Measurements from ENCODE around the gene CDH13. TPM values are rescaled to one million over a fixed set of nuclear protein-coding genes. Genes with fewer than 3 reads are reported as not detected.
A peak's percentile ranks its signal among the peaks of the same experiment; 100 is the strongest.

Gene CDH13
- polyA plus RNA-seq, 10 donors: 32.5 to 56.9 (median 47.0) TPM

DNA sequence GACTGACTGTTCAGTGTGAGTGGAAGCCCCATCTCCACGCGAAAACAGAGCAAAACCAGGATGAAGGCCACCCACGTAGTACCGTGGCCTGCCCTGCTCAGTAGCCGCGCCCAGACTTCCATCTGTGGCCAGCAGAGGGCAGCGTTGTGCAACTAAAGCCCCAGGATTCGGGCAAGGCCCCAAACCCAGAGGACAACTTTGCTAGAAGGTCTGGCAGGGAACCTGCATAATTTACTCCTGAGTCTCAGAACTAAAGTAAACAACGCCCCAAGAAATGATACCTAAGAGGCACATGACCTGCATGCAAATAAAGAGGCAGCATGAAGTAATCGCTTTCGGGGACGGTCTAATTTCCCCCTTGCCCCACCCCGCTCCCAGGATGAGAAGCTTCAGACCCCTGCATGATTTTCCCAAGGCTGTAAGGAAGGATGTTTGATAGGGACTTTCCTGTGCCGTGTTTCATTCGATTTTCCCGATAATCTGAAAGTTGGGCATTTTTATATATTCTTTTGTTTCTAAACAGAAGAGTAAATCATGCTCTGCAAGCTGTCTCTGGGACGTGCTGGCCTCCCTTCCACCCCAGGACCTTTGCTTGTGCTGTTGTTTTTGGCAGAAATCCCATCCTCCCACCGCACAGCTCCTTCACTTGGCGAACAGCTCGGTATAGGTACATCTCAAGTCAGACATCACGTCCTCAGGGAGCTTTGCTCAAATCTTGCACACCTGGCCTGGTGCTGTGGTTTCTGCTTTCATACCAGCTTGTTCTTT is 1199.6 kb downstream of the CDH13 start:
- peak; percentile 77 to 89 (median 86) for DNase-seq

DNA sequence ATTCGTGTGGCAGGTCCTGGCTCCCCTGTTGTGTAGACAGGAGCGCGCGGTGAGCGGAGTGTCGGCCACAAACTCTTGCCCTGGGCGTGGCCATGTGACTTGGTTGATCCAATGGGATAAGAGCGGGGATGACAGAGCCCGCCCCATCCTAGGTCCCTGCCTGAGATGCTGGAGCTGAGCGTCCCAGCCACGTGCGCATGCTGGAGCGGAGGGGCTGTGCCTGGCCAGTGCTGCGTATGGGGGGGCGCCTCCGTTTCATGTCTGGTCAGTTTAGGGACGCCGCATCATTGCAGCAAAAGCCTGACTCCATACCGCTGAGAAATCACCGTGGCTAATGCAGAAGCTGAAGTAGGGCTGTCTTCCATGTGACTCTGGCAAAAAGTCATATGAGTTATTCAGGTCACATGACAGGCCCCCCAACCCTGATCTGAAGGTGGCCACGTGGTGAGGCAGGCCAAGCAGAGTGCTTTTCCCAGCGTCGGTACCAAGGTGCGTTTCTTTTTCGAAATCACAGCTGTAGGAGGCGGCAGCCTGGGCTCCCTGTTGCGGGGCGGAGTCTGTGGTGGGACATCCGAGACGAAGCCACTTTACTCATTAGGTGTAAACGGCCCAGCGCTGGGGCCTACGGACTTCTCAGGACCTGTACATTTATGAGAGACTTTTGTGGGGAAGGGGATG is 1203.5 kb downstream of the CDH13 start:
- no peak for DNase-seq

DNA sequence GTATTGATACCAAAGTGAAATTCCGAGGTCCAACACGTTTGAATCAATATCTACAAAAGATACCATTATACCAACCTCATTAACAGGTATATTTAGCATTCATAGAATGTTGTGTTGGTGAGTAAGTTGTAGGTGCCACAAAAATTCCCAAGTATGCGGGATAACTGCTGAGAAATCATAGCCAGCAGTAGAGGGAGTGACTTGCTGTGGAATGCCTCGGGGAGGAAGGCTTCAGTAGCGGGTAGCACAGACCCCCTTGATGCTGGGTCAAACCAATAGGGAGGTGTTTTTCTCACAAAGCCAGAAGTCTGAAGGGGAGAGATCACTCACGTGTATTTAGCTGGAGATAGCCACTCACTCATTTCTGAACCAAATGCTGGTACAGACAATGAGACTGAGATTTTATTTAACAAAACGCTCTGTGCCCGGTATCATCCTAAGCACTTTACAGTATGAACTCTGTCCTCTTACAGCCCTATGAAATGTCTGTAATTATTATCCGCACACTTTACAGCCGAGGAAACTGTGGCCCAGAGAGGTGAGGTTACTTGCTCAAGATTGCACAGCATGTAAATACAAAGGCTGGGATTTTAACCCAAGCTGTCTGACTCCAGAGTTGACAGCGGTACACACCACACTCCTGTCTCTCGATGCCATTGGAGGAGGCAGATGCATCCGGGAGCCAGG is 1204.1 kb downstream of the CDH13 start:
- DNase-seq: no peak

DNA sequence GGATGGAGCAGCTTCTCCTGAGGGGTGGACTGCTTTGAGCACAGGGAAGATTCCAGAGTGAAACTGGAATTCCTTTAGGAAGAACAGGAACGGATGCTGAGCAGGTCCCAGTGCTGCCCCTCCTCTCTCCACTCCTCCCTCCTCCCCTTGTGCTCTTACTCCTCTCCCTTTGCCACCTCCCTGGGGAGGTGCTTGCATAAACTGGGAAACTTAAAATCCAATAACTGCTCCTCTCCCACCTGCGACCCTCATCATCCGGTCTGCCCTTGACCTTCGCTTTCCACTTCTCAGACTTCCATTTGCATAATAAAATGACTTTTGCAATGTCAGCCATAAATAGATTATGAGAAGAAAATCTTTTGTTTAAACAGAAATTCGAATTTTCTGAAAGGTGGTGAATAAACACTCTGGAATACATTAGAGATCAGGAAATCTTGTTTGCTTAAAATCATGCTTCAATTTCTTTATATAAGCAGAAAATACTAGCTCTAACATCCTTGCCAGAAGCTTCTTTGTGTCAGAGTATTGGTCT is 1204.8 kb downstream of the CDH13 start:
- no peak for DNase-seq

DNA sequence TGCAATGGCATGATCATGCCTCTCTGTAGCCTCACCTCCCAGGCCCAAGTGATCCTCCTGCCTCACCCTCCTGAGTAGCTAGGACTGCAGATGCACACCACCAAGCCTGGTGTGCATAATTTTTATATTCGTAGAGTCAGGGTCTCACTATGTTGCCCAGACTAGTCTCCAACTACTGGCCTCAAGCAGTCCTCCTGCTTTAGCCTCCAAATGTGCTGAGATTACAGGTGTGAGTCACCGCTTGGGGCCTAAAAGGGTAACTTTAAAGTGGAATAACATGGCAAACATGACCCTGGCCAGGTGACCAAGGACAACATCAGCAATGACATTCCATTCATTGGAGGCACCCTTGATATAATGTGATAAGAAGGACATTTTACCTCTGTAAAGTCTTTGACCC is 1207.2 kb downstream of the CDH13 start:
- no peak for DNase-seq

DNA sequence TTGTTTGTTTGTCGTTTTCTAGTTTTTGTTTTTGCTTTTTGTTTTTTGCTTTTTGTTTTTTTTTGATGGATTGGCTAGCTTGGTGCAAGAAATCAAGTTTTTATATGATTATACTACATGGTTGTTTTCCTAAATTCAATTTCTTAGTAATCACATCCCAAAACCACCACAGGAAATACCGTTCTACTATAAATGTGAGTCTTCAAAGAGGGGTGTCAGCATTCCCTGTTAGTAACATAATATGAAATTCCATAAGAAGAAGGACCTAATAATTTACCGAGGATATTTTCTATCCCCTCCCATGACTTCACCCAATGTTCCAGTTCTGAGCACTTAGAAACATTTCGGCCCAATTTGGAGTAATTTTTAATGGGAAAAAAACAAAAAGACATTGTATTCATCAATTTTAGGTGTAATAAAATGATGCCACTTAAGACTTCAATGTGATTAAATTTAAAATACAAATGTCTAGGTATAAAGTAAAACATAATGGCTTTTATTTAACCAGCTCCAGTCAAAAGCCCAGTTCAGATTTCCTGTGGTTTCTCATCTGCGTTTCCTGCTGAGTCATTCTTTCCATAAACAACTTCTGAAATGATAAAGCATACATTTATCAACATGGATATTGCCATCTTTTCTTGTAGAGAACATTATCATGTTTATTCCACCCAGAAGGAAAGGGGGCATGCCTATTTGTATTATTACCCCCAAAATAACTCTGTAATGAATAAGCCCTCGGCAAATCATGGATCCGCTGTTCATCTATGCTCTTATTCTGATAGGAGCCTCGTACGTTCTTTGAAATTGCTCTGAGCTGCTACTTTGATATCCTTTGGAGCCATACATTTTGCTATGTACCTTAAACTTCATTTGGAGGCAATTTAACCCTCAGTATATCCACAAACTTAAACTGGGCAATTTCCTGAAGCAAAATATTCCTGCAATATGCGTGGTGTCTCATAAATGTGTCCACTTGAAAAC is 1209.1 kb downstream of the CDH13 start:
- peak in 1 of 3 donors; percentile 39 for DNase-seq

DNA sequence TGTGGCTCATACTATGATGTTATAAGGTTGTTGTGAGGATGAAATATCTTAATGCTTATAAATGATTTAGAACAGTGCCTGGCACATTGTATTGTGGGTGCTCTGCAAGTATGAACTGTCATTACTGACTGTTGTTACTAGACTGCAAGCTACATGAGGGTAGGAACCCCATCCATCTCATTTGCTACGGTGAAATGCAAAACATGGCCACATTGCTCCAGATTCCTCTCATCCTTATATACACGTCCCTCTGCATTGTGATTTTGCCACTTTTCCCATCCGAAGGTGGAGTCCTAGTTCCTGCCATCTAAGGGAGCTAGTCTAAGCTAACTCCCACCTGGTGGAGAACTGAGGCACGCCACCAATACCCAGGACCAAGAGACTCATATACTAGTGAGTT is 1210.8 kb downstream of the CDH13 start:
- no peak for DNase-seq

DNA sequence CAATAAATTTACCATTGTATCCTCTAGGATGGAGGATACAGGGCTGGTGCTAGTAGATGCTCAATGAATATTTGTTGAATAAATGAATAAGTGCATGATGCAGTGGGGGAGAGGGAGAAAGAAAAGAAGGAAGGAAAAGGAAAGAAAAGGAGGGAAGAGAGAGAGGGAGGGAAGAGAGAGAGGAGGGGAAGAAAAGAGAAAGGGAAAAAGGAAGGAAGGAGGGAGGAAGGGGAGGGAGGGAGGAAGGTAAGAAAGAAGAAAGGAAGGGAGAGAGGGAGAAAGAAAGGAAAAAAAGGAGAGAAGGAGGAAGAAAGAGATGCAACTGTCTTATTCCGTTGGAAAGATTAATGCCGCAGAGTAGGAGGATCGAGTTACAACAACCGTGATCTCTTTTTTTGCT is 1211.4 kb downstream of the CDH13 start:
- DNase-seq: no peak

DNA sequence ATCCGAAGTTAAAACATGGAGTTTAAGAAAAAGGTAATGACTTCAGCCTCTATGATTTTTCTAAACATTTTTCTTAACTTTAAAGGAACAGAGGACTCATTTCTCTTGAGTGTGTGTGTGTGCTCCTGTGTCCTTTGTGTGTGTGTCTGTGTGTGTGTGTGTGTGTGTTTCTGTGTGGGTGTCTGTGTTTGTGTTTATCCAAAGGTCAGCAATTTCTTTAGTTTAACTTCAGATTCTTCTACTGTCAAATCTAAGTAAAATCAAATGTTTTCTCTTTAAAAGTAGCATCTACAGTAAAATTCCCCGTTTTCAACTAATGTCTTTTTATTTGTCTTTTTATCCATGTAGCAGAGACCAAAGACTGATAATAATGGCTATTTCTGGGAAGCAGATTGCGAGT is 1212.8 kb downstream of the CDH13 start:
- DNase-seq: no peak

DNA sequence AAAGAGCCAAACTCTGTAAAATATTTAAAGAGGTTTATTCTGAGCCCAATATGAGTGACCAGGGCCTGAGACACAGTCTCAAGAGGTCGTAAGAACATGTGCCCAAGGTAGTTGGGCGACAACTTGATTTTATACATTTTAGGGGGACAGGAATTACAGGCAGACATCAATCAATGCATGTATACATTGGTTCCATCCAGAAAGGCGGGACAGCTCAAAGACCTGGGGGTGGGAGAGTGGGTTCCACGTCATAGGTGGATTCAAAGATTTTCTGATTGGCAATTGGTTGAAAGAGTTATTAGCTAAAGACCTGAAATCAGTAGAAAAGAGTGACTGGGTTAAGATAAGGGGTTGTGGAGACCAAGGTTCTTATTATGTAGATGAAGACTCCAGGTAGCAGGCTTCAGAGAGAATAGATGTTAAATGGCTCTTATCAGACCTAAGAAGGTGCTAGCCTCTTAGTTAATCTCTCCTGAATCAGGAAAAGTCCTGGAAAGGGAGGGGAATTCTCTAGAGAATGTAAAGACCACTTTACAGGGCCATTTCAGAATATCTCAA is 1213.4 kb downstream of the CDH13 start:
- DNase-seq: no peak

DNA sequence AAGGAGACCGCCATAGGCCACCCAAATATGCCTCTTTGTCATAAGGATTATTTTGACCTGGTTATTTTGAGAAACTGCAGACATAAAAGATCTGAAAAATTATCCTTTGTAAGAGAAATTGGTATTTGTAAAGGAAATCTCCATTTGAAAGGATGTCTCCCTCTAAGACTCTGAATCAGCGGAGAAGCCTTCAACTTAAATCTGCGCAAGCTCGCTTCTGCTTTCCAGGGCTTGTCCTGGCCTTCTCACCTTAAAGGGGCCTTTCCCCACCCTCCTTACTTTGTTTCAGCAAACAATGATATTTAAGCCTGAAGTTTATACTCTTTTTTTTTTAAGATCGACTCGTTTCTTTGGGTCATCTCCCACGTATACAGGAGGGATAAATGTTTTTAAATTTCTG is 1215.5 kb downstream of the CDH13 start:
- no peak for DNase-seq

DNA sequence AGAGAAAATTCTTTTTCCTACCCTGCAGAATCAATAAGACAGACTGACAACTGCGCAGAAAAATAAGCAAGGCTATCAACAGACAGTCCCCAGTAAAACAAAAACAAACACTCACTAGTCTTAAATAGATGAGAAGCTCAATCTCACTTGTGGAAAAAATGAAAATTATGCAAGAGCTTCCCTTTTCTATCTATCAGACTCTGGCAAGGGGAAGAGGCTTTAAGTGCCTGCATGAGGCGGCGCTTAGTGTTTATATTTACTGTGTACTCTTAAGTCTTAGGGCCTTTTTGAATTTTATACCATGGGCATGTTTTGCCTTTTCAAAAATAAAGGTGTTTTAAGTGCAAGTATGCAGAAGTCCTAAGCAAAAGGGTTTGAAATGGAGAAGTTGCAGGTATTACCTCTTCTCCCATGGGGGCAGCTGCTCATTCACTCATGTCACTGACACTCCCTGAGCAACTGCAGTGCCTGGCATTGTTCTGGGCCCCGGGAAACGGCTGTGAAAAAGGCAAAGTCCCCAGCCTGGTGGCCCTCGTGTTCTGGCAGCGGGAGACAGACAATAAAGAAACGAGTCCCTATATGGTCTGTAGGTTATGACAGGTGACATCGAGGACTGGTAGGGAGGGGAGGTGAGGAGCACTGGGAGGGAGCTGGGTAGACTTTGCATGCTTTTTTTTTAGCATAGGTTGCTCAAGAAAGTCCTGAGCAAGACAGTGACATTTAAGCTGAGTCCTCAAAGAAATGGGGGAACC is 1216.2 kb downstream of the CDH13 start:
- DNase-seq: no peak

DNA sequence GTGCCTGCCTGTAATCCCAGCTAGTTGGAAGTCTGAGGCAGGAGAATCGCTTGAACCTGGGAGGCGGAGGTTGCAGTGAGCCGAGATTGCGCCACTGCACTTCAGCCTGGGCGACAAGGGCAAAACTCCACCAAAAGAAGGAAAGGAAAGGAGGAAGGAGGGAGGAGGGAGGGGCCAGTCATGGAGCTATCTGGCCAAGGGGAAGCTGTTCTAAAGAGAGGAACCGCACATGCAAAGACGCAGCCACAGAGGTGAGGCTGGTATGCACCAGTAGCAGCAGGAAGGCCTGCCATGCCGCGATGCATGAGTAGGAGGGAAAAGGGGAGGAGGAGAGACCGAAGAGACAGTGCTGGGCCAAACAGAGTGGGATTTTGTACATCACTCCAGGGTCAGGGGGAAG is 1216.9 kb downstream of the CDH13 start:
- DNase-seq: no peak

DNA sequence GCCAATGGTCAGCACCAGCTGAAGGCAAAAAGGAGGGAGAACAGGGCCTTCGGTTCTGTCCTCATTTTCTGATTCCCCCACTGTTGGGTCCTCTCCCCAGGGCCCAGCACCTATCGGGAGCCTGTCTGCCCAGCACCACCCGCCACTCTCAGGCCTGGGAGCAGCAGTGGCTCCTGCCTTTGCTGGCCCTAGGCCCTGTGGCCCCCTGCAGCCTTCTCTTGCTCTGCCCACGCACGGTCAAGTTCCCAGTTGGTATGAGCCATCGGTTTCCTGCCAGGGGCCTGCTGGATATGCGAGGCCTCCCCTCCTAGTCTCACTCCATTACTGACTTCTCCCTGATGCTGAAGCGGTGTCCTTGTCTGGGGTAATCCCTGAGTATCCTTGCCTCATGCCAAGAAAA is 1218.5 kb downstream of the CDH13 start:
- DNase-seq: no peak

DNA sequence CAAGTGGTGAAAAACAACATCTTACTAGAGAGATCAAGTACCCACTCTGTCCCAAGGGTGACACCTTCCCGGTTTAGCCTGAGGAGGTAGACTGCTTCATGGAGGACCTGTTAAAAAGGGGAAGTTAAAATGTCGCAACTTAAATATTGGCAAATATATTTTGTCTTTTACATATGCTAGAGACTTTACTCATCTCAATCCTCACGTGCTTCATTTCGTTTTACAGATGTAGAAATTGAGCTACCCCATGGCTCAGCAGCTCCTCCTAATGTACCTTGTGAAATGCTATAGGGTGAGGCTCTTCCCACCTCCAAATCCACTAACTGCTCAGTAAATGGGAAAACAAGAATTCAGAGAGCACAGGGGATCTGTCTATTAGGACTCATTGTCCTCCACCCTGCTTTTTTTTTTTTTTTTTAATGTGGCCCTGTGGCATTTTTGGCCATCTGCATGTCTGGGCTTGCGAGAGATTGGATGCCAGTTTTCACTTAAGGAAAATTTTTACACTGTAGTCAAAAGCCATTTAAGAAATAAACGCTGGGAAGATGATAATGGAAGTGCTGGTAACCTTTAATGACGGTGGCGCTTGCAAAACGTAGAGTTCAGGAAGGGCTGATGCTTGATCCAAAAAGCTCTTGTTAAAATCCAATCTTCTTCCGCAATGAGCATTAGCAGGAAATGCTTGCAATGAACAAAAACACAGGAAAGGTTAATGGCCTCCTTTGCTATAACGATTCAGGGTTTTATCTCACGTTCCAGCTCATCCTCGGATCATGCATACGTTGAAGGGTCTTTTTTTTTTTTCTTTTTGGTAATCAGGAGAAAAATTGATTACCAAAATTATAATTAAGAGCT is 1220.8 kb downstream of the CDH13 start:
- DNase-seq: no peak

DNA sequence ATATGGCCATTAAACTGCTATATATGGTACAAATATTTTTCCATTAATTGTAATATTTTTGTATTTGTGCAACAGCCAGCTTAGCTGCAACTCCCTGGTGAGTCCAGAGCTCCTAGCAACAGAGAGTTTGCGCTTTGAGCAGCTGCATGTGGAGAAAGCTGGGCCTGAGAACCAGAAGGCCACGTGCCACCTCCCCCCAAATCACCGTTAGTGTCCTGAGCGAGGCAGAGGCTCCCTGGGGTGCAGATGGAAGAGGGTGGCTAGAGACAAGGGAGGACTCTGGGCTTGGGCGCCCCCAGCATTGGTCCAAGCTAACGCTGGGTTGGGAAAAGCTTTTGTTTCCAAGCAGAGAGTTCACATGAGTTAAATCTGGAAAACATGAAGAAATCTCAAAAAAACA is 1222.7 kb downstream of the CDH13 start:
- peak; percentile 45 to 92 (median 62) for DNase-seq

Measured in muscle of back (tissue), 11 donors.